Lower leg skin (tissue), 3 donors: Measurements from ENCODE around the gene PDCL3.

Source experiments
- POLR2A ChIP-seq, 2 donors: fragments of 450-650 bp; IDR thresholded peaks; one replicate each; pipeline ENCODE4 v1.6.1; 2016 to 2017; ENCODE audit warnings: antibody characterized with exemption in 2 of 2, mild to moderate bottlenecking in 1 of 2, moderate library complexity in 1 of 2
- TF ChIP-seq, protein P1 (sequence below), 3 donors: fragments of 450-650 bp; IDR thresholded peaks; one replicate each; pipeline ENCODE4 v1.5.1; 2016; ENCODE audit warnings: antibody characterized with exemption in 3 of 3, mild to moderate bottlenecking in 3 of 3, moderate library complexity in 2 of 3

DNA sequence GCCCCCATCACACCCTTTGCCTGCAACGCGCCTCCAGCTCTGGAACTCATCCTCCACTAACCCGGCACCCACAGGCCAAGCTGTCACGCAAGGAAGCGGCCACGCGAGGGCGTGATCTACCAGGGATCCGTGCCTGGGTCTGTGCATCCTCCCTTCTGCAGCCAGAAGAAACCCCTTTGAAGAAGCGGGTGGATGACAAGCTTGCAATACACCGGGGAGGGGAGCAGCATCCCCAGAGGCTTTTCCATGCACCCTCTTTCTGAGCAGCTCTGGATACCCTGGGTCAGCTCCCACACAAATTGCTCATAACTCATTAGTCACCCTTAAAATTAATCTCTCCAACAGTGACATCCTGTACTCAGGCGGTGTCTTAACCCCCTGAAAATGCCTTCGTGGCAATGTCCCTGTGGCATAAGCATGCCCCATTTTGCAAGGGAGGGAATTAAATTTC lies 47.6 kb downstream of the PDCL3 start:
- TF ChIP-seq, protein P1, sequence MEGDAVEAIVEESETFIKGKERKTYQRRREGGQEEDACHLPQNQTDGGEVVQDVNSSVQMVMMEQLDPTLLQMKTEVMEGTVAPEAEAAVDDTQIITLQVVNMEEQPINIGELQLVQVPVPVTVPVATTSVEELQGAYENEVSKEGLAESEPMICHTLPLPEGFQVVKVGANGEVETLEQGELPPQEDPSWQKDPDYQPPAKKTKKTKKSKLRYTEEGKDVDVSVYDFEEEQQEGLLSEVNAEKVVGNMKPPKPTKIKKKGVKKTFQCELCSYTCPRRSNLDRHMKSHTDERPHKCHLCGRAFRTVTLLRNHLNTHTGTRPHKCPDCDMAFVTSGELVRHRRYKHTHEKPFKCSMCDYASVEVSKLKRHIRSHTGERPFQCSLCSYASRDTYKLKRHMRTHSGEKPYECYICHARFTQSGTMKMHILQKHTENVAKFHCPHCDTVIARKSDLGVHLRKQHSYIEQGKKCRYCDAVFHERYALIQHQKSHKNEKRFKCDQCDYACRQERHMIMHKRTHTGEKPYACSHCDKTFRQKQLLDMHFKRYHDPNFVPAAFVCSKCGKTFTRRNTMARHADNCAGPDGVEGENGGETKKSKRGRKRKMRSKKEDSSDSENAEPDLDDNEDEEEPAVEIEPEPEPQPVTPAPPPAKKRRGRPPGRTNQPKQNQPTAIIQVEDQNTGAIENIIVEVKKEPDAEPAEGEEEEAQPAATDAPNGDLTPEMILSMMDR (IDR thresholded peaks at IDR 0.05), result no peak
- no peak for TF ChIP-seq POLR2A (IDR thresholded peaks at IDR 0.05)
